Type B pancreatic cell (in vitro differentiated cells): Measurements from ENCODE around the gene RHAG. TPM values are rescaled to one million over a fixed set of nuclear protein-coding genes. Genes with fewer than 3 reads are reported as not detected.

ENCODE experiments used
- DNase-seq: peaks from one replicate; pipeline ENCODE4 v3.0.0; 2021; ENCODE audit warnings: mixed read lengths; ENCODE audit not compliant: unreplicated experiment; ENCODE audit errors: extremely low spot score
- H3K27ac Mint-ChIP-seq: 2 replicates; pipeline ENCODE4 v1.8.0; 2021; ENCODE audit warnings: mild to moderate bottlenecking, mixed read lengths
- H3K27me3 Mint-ChIP-seq: 2 replicates; pipeline ENCODE4 v1.8.0; 2021; ENCODE audit warnings: mixed read lengths
- H3K36me3 Mint-ChIP-seq: 2 replicates; pipeline ENCODE4 v1.8.0; 2021; ENCODE audit warnings: mixed read lengths
- H3K4me1 Mint-ChIP-seq: one replicate; pipeline ENCODE4 v1.8.0; 2021; ENCODE audit warnings: mixed read lengths; ENCODE audit not compliant: unreplicated experiment
- H3K4me3 Mint-ChIP-seq: 2 replicates; pipeline ENCODE4 v1.8.0; 2021; ENCODE audit warnings: mild to moderate bottlenecking, mixed read lengths
- H3K9me3 Mint-ChIP-seq: 2 replicates; pipeline ENCODE4 v1.8.0; 2021; ENCODE audit warnings: mixed read lengths
- CTCF ChIP-seq: fragments of 200-600 bp; sonication (generic); conservative IDR thresholded peaks from 2 replicates; pipeline ENCODE4 v1.5.0; 2021; ENCODE audit warnings: antibody characterized with exemption, mild to moderate bottlenecking
- total RNA-seq: library from RNA; stranded (reverse); gene quantifications from 2 replicates; pipeline ENCODE4 v1.2.1, GENCODE V29; 2021; ENCODE audit warnings: low replicate concordance

RHAG gene
- total RNA-seq, 1 donor from 2014 or later: not detected

- Mint-ChIP-seq H3K4me1 (no peaks in the 10 kb centered on the region), H3K36me3 (no peaks in the 10 kb centered on the region), H3K27ac (no peak overlapping the region), H3K4me3 (no peak overlapping the region), H3K9me3 (no peaks in the 10 kb centered on the region), H3K27me3 (no peaks in the 10 kb centered on the region)
- TF ChIP-seq CTCF: no peak
- no peak for DNase-seq
These were observed 16.8 kb upstream of the RHAG start for GRCh38 chr6:49653438-49653837.

GRCh38 chr6:49651239-49651638, 14.6 kb upstream of the RHAG start:
- no peak for DNase-seq

GRCh38 chr6:49649988-49650387, 13.3 kb upstream of the RHAG start:
- H3K4me3 Mint-ChIP-seq: no peak overlapping the region
- no peaks in the 10 kb centered on the region for H3K36me3 Mint-ChIP-seq
- no peaks in the 10 kb centered on the region for H3K9me3 Mint-ChIP-seq
- no peak for TF ChIP-seq CTCF
- no peaks in the 10 kb centered on the region for H3K4me1 Mint-ChIP-seq
- no peaks in the 10 kb centered on the region for H3K27me3 Mint-ChIP-seq
- no peak overlapping the region for H3K27ac Mint-ChIP-seq
- no peak for DNase-seq

More at GRCh38 chr6:49651239-49651638, 14.6 kb upstream of the RHAG start:
- Mint-ChIP-seq H3K27ac (no peak overlapping the region), H3K36me3 (no peaks in the 10 kb centered on the region), H3K4me3 (no peak overlapping the region), H3K4me1 (no peaks in the 10 kb centered on the region), H3K9me3 (no peaks in the 10 kb centered on the region), H3K27me3 (no peaks in the 10 kb centered on the region)
- no peak for TF ChIP-seq CTCF

GRCh38 chr6:49648036-49648435, 11.4 kb upstream of the RHAG start:
- H3K27ac Mint-ChIP-seq: no peak overlapping the region
- no peak for TF ChIP-seq CTCF
- DNase-seq: no peak

GRCh38 chr6:49647476-49647875, 10.8 kb upstream of the RHAG start:
- DNase-seq: no peak
- H3K9me3 Mint-ChIP-seq: no peaks in the 10 kb centered on the region
- H3K4me3 Mint-ChIP-seq: no peak overlapping the region
- no peaks in the 10 kb centered on the region for H3K27me3 Mint-ChIP-seq
- TF ChIP-seq CTCF: no peak
- no peak overlapping the region for H3K27ac Mint-ChIP-seq
- H3K4me1 Mint-ChIP-seq: no peaks in the 10 kb centered on the region
- no peaks in the 10 kb centered on the region for H3K36me3 Mint-ChIP-seq

More at GRCh38 chr6:49648036-49648435, 11.4 kb upstream of the RHAG start:
- Mint-ChIP-seq H3K4me1 (no peaks in the 10 kb centered on the region), H3K36me3 (no peaks in the 10 kb centered on the region), H3K9me3 (no peaks in the 10 kb centered on the region), H3K4me3 (no peak overlapping the region), H3K27me3 (no peaks in the 10 kb centered on the region)

- no peak for DNase-seq
- TF ChIP-seq CTCF: no peak
- Mint-ChIP-seq H3K27ac (no peak overlapping the region), H3K9me3 (no peaks in the 10 kb centered on the region), H3K36me3 (no peaks in the 10 kb centered on the region), H3K27me3 (no peaks in the 10 kb centered on the region), H3K4me3 (no peak overlapping the region), H3K4me1 (no peaks in the 10 kb centered on the region)
These were observed 10.3 kb upstream of the RHAG start for GRCh38 chr6:49646942-49647341.
